Retinal pigment epithelial cell (primary cell): Measurements from ENCODE around the gene ODAD3.
A peak's percentile ranks its signal among the peaks of the same experiment; 100 is the strongest.
"Not testable (repeated sequence)": the region's sequence is repeated elsewhere in the genome, so short reads cannot be mapped to it uniquely, and the experiment has no call there.

Experiments used
- DNase-seq: peaks from one replicate; pipeline ENCODE4 v3.0.0-alpha.2; 2010; ENCODE audit warnings: low read depth
- H3K4me3 ChIP-seq: 2 replicates; pipeline ENCODE4 v1.5.1; 2011; ENCODE audit warnings: mild to moderate bottlenecking, low read length, control low read depth, moderate library complexity
- TF ChIP-seq, protein P1 (sequence below): conservative IDR thresholded peaks from 2 replicates; pipeline ENCODE4 v1.5.1; 2011; ENCODE audit warnings: low read depth, low read length, control low read depth, inconsistent platforms

Gene ODAD3

DNA sequence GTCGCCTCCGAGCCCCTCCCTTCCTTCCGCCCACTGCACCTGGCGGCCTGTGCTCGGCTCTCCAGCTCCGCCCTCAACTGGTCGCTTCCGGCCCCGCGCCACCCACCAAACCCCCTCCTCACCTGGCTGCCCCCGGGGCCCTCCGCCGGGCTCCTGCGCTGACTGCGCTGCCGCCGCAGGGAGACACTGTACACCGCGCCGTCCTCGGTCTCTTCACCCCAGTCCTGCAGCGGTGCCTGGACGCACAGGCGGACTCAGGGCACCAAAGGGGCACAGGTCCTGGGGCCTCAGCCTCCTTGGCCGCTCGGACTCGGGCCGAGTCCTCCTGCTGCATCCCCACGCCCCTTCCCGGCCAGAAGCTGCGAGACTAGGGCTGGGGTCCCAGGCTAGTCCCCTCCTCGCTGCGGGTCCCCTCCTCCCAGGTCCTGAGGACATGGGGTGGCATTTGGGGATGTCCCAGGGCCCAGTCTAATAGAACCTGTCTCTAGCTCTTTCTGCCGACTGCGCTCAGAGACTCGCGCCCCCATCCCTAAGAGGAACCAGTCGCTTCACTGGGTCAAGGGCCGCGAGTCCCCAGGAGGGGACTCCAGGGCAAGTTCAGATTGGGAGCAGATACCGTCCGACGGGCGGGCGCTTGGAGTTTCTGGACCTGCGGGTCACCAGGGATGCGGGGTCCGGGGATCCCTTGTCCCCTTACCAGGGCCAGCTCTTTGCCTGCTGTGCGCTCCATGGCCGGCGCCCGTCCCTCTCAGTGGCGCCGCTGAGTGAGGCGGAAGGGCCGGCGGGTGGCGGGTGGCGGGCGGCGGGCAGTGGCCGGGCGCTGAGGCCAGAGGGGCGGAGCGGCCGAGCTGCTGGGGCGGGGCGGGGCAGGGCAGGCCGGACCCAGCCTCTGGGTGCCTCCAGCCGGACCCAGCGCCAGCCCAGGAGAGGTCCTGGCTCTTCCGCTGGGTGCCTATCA is 16.1 kb downstream of the ODAD3 start, which contains the start of gene RGL3:
TSS of gene RGL3 (minus strand) at position 766 of the 958 bp plus-strand sequence. CDS start at position 730, 36 bp downstream.
- no peak for DNase-seq
- peak within 1 kb of the TSS; percentile 12 for H3K4me3 ChIP-seq
- TF ChIP-seq, protein P1, sequence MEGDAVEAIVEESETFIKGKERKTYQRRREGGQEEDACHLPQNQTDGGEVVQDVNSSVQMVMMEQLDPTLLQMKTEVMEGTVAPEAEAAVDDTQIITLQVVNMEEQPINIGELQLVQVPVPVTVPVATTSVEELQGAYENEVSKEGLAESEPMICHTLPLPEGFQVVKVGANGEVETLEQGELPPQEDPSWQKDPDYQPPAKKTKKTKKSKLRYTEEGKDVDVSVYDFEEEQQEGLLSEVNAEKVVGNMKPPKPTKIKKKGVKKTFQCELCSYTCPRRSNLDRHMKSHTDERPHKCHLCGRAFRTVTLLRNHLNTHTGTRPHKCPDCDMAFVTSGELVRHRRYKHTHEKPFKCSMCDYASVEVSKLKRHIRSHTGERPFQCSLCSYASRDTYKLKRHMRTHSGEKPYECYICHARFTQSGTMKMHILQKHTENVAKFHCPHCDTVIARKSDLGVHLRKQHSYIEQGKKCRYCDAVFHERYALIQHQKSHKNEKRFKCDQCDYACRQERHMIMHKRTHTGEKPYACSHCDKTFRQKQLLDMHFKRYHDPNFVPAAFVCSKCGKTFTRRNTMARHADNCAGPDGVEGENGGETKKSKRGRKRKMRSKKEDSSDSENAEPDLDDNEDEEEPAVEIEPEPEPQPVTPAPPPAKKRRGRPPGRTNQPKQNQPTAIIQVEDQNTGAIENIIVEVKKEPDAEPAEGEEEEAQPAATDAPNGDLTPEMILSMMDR: no peak

DNA sequence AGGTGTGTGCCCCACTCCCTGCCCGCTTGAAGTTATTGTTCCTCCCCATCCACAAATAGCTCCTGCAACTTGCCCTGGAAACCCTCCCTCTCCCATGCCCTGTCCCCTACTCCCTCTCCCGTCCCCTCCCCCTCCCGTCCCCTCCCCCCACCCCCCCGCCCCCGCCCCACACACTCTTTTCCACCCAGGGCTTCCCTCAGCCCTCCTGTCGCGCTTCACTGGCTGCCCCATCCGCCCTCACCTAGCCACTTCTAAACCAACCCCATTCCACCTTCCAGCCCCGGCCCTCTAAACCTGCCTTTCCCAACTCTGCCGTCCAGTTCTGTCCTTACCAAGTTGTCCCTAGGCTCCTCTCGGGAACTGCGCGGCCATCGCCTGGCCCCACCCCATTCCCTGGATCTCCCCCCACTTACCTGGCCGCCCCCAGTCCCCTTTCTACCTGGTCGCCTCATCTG is 16.8 kb downstream of the ODAD3 start:
- H3K4me3 ChIP-seq: no peak overlapping the region
- TF ChIP-seq, protein P1: no peak
- no peak for DNase-seq

DNA sequence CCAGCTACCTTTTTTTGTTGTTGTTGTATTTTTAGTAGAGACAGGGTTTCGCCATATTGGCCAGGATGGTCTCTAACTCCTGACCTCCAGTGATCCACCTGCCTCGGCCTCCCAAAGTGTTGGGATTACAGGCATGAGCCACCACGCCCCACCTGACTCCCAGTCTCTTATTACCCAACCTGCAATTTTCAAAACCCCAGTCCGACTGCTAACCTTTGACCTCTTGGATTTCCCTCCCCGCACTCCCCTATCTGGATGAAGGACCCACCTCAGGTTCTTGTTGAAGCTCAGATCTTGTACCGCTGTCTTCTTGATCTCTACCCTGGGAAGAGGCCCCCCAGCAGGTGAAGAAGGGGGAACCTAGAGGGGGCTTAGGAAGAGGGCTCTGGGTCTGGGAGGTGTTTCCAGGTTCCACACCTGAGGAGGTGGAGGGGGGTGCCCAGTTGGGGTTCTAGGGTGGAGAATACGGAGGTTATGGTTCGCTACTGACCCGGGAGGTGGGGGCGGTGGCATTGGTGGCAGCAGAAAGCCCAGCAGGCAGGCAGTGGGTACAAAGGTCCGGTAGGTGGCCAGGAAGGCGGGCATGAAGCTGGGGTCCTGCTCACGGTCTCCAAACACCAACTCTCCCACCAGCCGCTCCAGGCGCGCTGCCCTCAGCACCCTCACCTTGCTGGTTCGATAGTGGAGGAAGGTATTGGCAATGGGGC is 18.4 kb downstream of the ODAD3 start:
- H3K4me3 ChIP-seq: no peak overlapping the region
- TF ChIP-seq, protein P1: no peak
- DNase-seq: no peak

DNA sequence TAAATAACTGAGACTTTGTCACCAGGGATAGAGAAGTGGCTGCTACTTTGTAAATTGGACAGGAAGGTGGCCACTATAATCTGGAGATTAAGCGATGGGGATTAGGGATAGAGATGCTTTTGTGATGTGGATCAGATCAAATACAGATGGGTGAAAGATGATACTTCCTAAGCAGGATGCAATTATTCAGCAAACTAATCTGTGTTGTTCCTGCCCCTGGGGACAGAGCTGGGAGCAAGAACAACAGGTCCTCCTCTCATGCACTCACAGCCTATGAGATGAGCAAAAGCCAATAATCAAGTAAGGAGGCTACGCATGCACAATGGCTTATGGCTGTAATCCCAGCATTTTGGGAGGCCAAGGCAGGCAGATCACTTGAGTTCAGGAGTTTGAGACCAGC is 20.4 kb downstream of the ODAD3 start:
- DNase-seq: no peak
- TF ChIP-seq, protein P1: no peak
- H3K4me3 ChIP-seq: no peak overlapping the region

DNA sequence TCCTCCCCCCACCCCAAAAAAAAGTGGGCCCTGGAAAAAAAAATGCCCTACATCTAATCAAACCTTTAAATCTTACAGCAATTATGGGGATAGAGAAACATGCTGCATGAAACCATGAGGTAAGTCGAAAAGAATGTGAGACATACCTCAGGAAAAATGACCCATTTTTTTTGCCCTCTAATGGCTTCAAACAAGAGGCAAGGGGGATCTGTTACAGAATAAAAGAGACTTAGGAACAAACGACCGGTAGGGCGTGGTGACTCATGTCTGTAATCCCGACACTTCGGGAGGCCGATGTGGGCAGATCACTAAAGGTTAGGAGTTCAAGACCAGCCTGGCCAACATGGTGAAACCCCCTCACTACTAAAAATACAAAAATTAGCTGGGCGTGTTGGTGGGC is 24.2 kb downstream of the ODAD3 start:
- TF ChIP-seq, protein P1: no peak
- DNase-seq: peak; percentile 48
- no peak overlapping the region for H3K4me3 ChIP-seq

DNA sequence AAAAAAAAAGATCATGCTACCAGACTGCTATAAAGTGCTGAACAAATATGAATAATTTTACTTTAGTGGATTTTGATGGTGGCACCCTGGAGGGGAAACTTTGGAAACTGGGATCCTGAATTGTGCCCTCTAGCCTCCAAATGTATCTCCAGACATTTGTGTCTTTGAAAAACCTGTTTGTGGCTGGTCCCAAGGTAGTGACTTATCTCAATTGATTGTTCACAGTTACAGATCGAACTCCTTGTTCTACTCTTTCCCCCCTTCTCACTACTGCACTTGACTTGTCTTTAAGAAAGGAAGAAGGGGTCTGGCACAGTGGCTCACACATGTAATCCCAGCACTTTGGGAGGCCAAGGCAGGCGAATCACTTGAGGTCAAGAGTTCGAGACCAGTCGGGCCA is 26.3 kb downstream of the ODAD3 start:
- DNase-seq: no peak
- TF ChIP-seq, protein P1: no peak
- H3K4me3 ChIP-seq: no peak overlapping the region

DNA sequence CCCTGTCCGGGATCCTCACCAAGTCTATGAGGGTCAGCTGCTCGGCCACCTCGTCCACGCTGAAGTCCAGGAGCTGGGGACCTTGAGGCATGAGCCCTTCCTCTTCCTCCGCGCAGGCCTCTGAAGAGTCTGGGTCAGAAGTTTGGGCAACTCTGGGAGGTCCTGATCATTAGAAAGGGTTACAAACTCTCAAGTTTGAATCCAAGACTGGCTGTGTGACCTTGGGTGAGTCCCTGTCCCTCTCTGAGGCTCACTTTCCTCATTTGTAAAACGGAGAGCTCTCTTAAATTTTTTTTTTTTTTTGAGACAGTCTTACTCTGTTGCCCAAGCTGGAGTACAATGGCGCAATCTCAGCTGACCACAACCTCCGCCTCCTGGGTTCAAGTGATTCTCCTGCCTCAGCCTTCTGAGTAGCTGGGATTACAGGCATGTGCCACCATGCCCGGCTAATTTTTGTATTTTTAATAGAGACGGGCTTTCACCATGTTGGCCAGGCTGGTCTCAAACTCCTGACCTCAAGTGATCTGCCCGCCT is 28.2 kb downstream of the ODAD3 start:
- not testable (repeated sequence) for H3K4me3 ChIP-seq

More for the DNA sequence above, 28.2 kb downstream of the ODAD3 start:
- DNase-seq: not testable (repeated sequence)
